Measurements from ENCODE around the gene NCK2. TPM values are rescaled to one million over a fixed set of nuclear protein-coding genes. Genes with fewer than 3 reads are reported as not detected.

Gene NCK2
- polyA plus RNA-seq, 1 of the 3 experiments (the other 2 are of a cell fraction): 42.8 TPM

DNA sequence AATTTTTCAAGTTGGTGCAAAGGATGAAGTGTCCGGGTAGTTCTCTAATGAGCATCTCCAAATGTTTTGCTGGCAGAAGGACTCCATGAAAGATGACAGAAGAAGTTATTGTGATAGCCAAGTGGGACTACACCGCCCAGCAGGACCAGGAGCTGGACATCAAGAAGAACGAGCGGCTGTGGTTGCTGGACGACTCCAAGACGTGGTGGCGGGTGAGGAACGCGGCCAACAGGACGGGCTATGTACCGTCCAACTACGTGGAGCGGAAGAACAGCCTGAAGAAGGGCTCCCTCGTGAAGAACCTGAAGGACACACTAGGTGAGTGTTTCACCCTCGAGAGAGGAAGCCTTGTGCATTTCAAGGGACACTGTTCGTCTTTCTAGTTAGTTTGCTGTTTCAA lies 110.3 kb downstream of the NCK2 start (continued):
- TF ChIP-seq CHD2 (IDR thresholded peaks at IDR 0.05; ENCODE audit: low read length, partially characterized antibody): no peak
- TF ChIP-seq, protein P1, sequence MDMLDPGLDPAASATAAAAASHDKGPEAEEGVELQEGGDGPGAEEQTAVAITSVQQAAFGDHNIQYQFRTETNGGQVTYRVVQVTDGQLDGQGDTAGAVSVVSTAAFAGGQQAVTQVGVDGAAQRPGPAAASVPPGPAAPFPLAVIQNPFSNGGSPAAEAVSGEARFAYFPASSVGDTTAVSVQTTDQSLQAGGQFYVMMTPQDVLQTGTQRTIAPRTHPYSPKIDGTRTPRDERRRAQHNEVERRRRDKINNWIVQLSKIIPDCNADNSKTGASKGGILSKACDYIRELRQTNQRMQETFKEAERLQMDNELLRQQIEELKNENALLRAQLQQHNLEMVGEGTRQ (IDR thresholded peaks at IDR 0.05; ENCODE audit: borderline replicate concordance, low read depth, low read length): no peak
- TF ChIP-seq NFIC (IDR thresholded peaks at IDR 0.05; ENCODE audit: borderline replicate concordance): no peak
- no peak for TF ChIP-seq FOXJ3 (CRISPR knock-in tag; IDR thresholded peaks at IDR 0.05)
- TF ChIP-seq TCF12 (IDR thresholded peaks at IDR 0.05): no peak
- no peak for TF ChIP-seq YY1 (IDR thresholded peaks at IDR 0.05; ENCODE audit: low read depth)
- TF ChIP-seq TAF1 (IDR thresholded peaks at IDR 0.05; ENCODE audit: borderline replicate concordance, low read depth, low read length): no peak
- TF ChIP-seq RCOR1 (IDR thresholded peaks at IDR 0.05; ENCODE audit: low read length): no peak
- TF ChIP-seq, protein P2, sequence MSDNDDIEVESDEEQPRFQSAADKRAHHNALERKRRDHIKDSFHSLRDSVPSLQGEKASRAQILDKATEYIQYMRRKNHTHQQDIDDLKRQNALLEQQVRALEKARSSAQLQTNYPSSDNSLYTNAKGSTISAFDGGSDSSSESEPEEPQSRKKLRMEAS (IDR thresholded peaks at IDR 0.05; ENCODE audit: low read depth): no peak

DNA sequence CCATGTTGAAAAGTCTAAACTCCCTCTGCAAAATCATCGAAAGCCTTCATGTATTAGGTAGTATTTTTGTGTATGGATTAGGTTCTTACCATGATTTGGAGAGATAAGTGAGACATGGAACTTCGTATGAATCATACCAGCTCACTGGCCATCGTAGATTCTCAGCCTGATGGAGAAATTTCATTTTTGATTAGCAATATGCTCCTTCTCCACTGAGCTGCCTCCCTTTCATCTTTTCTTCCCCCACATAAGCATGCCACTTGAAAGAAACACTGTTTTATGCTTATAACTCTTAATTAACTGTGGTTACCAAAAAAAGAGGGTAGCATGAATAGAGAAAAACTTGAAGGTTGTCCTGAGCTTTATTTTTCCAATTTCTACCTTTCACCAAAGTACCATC lies 111.9 kb downstream of the NCK2 start:
- Histone ChIP-seq H2AFZ (ENCODE audit: low read depth) (no peak overlapping the region), H3K9me3 (no peaks in the 10 kb centered on the region), H3K79me2 (ENCODE audit: insufficient read depth) (peaks cover 18% of the 10 kb centered on the region), H3K9ac (no peak overlapping the region), H3K4me3 (ENCODE audit: low read depth in 2 of 2, low read length in 1 of 2) (no peak overlapping the region), H3K9me2 (no peaks in the 10 kb centered on the region), H3K27me3 (ENCODE audit: insufficient read depth) (no peaks in the 10 kb centered on the region), H3K4me2 (no peak overlapping the region), H4K20me1 (ENCODE audit: insufficient read depth) (0 out of 2 replicates have a peak, but pooled peaks cover 3% of the 10 kb centered on the region), H3K27ac (ENCODE audit: low read depth in 2 of 2, low read length in 1 of 2) (no peak overlapping the region), H3K4me1 (ENCODE audit: control insufficient read depth in 1 of 2, insufficient read depth in 2 of 2, low read depth in 1 of 2, low read length in 1 of 2) (no peaks in the 10 kb centered on the region), H3F3A (replicated peaks; ENCODE audit: insufficient read depth) (no peaks in the 10 kb centered on the region), H3K36me3 (replicated peaks in 1 of 2; ENCODE audit: control insufficient read depth in 1 of 2, insufficient read depth in 2 of 2, low read length in 1 of 2) (peaks cover 0 to 2% of the 10 kb centered on the region in 2 experiments)
- DNase-seq: no peak
- no peak for TF ChIP-seq JUND (IDR thresholded peaks at IDR 0.05)
- TF ChIP-seq FOXJ3 (CRISPR knock-in tag; IDR thresholded peaks at IDR 0.05): no peak
- TF ChIP-seq, protein P3, sequence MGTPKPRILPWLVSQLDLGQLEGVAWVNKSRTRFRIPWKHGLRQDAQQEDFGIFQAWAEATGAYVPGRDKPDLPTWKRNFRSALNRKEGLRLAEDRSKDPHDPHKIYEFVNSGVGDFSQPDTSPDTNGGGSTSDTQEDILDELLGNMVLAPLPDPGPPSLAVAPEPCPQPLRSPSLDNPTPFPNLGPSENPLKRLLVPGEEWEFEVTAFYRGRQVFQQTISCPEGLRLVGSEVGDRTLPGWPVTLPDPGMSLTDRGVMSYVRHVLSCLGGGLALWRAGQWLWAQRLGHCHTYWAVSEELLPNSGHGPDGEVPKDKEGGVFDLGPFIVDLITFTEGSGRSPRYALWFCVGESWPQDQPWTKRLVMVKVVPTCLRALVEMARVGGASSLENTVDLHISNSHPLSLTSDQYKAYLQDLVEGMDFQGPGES (IDR thresholded peaks at IDR 0.05; ENCODE audit: low read depth, low read length): no peak
- TF ChIP-seq MEF2A (IDR thresholded peaks at IDR 0.05; ENCODE audit: borderline replicate concordance, low read depth): no peak
- TF ChIP-seq TCF12 (IDR thresholded peaks at IDR 0.05): no peak
- no peak for TF ChIP-seq FOXM1 (IDR thresholded peaks at IDR 0.05; ENCODE audit: low read depth)
- TF ChIP-seq, protein P4, sequence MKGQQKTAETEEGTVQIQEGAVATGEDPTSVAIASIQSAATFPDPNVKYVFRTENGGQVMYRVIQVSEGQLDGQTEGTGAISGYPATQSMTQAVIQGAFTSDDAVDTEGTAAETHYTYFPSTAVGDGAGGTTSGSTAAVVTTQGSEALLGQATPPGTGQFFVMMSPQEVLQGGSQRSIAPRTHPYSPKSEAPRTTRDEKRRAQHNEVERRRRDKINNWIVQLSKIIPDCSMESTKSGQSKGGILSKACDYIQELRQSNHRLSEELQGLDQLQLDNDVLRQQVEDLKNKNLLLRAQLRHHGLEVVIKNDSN (IDR thresholded peaks at IDR 0.05; ENCODE audit: borderline replicate concordance, low read depth): no peak
- TF ChIP-seq, protein P5, sequence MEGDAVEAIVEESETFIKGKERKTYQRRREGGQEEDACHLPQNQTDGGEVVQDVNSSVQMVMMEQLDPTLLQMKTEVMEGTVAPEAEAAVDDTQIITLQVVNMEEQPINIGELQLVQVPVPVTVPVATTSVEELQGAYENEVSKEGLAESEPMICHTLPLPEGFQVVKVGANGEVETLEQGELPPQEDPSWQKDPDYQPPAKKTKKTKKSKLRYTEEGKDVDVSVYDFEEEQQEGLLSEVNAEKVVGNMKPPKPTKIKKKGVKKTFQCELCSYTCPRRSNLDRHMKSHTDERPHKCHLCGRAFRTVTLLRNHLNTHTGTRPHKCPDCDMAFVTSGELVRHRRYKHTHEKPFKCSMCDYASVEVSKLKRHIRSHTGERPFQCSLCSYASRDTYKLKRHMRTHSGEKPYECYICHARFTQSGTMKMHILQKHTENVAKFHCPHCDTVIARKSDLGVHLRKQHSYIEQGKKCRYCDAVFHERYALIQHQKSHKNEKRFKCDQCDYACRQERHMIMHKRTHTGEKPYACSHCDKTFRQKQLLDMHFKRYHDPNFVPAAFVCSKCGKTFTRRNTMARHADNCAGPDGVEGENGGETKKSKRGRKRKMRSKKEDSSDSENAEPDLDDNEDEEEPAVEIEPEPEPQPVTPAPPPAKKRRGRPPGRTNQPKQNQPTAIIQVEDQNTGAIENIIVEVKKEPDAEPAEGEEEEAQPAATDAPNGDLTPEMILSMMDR (IDR thresholded peaks at IDR 0.05): no peak
- TF ChIP-seq, protein P6, sequence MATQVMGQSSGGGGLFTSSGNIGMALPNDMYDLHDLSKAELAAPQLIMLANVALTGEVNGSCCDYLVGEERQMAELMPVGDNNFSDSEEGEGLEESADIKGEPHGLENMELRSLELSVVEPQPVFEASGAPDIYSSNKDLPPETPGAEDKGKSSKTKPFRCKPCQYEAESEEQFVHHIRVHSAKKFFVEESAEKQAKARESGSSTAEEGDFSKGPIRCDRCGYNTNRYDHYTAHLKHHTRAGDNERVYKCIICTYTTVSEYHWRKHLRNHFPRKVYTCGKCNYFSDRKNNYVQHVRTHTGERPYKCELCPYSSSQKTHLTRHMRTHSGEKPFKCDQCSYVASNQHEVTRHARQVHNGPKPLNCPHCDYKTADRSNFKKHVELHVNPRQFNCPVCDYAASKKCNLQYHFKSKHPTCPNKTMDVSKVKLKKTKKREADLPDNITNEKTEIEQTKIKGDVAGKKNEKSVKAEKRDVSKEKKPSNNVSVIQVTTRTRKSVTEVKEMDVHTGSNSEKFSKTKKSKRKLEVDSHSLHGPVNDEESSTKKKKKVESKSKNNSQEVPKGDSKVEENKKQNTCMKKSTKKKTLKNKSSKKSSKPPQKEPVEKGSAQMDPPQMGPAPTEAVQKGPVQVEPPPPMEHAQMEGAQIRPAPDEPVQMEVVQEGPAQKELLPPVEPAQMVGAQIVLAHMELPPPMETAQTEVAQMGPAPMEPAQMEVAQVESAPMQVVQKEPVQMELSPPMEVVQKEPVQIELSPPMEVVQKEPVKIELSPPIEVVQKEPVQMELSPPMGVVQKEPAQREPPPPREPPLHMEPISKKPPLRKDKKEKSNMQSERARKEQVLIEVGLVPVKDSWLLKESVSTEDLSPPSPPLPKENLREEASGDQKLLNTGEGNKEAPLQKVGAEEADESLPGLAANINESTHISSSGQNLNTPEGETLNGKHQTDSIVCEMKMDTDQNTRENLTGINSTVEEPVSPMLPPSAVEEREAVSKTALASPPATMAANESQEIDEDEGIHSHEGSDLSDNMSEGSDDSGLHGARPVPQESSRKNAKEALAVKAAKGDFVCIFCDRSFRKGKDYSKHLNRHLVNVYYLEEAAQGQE (IDR thresholded peaks at IDR 0.05; ENCODE audit: low read depth, low read length): no peak
- TF ChIP-seq RCOR1 (IDR thresholded peaks at IDR 0.05; ENCODE audit: low read length): no peak
- no peak for TF ChIP-seq RAD21 (IDR thresholded peaks at IDR 0.05; ENCODE audit: low read length)
- CTCF ChIA-PET: no interaction called here
- 84% methylated on average over 3 of the region's 3 CpGs for WGBS (ENCODE audit: low lambda C conversion rate)
- POLR2A ChIA-PET: no interaction called here

Data from SK-N-SH (cell line).